LoVo (cell line): Measurements from ENCODE around the gene PLD4.
"Not testable (repeated sequence)": the region's sequence is repeated elsewhere in the genome, so short reads cannot be mapped to it uniquely, and the experiment has no call there.

Experiments
- DNase-seq: peaks from one replicate; pipeline ENCODE4 v3.0.0-alpha.2; 2016; ENCODE audit warnings: low spot score

PLD4 gene

DNA sequence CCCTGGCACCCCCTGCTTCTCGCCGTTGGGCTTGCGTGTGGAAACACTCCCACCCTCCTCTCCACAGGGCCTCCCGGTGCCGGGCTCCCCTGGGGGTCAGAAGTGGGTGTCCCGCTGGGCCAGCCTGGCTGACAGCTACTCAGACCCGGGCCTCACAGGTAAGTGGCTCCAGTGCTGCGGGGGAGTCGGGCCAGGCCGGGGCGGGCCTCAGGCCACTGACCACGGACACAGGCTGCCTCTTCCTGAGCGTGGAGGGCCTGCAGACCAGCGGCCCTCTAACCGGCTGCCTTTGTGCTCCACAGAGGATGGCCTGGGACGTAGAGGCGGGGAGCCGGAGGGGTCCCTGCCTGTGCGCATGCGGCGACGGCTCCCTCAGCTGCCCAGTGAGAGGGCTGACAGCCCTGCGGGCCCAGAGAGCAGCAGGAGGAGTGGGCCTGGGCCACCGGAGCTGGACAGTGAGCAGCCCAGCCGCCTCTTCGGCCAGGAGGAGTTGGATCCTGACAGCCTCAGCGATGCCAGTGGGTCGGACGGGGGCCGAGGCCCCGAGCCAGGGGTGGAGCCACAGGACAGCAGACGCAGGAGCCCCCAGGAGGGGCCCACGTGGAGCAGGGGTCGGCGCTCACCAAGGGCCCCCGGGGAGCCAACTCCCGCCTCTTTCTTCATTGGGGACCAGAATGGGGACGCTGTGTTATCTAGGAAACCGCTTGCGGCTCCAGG lies 38.5 kb upstream of the PLD4 start:
- no peak for DNase-seq

DNA sequence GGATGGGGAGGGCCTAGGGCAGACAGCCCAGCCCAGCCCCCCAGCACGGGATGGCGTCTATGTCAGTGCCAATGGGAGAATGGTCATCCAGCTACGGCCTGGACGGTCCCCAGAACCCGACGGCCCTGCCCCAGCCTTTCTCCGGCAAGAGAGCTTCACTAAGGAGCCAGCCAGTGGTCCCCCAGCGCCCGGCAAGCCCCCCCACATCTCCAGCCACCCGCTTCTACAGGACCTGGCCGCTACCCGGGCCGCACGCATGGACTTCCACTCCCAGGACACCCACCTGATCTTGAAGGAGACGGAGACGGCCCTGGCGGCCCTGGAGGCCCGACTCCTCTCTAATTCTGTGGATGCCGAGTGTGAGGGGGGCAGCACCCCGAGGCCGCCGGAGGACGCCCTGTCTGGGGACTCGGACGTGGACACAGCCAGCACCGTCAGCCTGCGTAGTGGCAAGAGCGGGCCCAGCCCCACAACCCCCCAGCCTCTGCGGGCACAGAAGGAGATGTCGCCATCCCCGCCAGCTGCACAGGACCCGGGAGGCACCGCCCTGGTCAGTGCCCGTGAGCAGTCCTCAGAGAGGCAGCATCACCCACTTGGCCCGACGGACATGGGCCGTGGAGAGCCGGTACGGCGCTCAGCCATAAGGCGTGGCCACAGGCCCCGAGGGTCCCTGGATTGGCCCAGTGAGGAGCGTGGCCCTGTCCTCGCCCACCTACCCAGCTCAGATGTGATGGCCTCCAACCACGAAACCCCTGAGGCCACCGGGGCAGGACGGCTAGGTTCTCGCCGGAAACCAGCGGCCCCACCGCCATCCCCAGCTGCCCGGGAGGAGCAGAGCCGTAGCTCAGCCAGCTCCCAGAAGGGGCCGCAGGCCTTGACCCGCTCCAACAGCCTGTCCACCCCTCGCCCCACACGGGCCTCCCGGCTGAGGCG lies 37.7 kb upstream of the PLD4 start:
- DNase-seq: no peak

DNA sequence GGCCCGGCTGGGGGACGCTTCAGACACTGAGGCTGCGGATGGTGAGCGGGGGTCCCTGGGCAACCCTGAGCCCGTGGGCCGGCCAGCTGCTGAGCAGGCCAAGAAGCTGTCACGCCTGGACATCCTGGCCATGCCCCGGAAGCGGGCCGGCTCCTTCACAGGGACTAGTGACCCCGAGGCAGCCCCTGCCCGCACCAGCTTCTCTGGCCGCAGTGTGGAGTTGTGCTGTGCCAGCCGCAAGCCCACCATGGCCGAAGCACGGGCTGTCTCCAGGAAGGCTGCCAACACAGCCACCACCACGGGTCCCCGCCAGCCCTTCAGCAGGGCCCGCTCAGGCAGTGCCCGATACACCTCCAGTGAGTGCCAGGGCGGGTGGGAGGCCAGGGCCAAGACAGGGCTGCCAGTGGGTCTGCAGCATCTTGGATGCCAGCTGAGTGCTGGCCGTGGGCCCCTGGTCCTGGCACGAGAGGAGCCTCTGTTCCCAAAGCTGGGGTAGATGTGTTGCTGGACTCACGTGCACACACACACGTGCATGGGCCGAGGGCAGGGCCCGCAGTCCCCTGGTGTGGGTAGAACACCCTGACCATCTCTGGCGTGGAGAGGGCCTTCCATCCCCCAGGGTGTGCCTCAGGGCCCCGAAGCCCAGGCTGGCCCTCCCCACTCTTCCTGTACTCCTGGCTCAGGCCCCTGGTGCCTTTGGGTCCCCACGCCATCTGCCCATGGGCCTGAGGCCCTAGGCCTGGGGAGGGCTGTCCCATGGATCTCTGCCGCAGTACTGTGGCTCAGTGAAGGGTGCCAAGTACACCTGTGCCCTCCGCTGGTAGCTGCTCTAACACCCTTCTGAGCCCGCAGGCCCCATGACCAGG lies 36.8 kb upstream of the PLD4 start:
- no peak for DNase-seq

DNA sequence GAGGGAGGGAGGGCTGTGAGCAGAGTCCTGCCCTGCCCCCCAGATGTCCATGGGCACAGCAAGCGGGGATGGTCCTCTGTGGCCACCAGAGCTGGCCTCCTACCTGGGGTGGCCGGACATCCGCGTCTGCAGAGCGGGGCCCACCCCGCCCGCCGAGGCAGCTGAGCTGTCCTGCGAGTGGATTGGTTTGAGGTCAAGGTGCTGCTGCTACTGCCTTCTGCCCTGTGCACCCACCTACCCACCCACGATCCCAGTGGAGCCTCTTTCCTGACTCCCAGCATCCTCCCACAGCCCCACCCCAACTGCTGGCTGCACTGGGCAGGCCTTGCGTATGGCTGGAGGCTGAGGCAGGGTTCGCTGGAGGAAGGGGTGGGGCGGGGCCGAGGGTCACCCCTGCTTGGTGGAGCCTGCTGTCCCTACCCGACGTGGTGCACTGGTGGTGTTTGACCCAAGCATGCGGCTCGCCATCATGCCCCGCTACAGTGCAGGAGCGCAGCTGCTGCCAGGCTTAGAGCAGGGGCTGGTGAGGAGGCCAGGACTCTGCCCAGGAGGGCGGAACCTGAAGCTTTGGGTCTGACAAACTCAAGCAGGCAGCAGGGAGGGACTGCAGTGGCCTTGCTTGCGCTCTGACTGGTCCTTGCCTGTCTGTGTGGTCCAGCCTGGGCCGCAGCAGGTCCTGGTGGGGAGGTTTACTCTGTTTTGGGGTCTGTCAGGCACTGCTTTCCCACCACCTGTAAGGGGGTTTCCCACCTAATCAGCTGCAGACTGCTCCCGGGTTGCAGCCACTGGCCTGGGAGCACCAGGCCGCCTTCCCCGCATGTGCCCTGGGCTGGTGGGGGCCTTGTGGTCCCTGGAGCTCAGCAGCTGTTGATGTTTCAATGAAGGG lies 35.9 kb upstream of the PLD4 start:
- no peak for DNase-seq

DNA sequence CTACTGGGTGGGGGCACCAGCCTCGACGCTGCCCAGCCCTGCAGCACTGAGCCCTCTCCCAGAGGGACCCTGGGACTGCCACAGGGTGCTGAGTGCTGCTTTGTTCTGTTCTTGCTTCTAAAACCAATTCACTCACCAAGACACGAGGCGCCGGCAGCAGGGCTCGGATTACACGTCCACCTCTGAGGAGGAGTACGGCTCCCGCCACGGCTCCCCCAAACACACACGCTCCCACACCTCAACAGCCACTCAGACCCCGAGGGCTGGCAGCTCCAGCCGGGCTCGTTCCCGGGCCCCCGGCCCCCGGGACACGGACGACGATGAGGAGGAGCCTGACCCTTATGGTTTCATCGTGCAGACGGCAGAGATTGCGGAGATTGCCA lies 35.3 kb upstream of the PLD4 start:
- DNase-seq: no peak

DNA sequence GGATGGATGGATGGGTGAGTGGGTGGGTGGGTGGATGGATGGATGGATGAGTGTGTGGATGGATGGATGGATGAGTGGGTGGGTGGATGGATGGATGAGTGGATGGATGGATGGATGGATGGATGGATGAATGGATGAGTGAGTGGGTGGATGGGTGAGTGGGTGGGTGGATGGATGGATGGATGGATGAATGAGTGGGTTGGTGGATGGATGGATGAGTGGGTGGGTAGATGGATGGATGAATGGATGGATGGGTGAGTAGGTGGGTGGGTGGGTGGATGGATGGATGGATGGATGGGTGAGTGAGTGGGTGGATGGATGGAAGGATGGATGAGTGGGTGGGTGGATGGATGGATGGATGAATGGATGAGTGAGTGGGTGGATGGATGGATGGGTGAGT lies 34.4 kb upstream of the PLD4 start:
- DNase-seq: not testable (repeated sequence)

DNA sequence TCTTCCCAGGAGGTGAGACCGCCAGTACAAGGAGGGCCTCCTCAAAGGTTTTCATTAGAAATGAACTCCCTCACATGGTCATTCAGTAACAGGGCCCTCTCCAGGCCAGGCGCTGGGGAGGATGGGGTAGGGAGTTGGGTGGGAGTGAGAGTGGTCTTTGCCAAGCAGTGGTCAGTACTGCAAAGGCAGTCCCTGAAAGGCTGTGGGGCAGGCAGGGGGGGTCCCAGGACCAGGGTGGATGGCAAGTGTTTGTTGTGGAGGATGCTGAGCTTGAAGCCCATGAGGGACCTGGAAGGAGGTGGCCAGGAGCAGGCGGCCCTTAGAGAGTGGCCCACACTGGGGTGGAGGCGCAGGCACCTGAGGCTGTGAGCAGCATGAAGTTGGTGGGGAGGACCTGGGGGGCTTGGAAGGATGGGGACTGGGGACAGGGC lies 33.5 kb upstream of the PLD4 start:
- no peak for DNase-seq

DNA sequence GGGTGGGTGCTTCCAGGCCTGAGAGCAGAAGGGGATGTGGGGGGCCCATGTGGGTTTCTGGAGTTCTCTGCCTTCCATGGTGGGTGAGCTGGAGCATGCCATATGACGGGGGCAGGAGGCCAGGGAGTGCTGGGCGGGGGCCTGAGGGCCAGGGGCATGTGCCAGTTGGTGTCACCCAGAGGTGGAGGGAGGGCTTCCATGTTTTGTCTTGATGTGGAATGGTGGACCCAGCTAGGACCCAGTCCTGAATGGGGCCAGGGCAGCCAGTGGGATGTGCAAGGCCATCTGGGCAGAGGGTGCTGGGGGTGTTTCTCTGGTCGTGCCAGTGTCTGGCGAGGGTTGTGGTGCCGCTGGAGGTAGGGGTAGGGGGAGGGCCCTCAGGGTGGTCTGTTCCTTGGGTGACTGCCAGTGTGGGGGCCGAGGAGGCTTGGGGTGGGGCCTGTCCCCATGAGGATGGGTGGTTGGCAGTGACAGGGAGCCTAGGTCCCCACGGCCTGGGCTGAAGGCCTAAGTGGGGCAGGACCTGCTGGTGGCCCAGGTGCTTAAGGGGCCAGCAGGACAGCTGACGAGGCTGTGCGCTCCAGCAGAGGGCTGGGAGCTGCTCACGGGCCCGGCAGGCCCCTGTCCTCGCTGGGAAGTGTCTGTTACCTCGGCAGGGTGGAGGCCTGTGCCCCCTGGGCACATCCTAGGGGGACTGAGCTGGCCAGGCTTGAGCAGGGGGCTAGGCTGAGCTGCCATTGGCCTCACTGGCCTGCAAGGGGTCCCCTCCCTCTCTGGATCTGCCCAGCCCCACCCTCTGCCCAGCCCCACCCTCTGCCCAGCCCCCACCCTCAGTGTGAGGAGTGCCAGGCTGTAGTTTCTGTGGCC lies 32.8 kb upstream of the PLD4 start:
- no peak for DNase-seq

DNA sequence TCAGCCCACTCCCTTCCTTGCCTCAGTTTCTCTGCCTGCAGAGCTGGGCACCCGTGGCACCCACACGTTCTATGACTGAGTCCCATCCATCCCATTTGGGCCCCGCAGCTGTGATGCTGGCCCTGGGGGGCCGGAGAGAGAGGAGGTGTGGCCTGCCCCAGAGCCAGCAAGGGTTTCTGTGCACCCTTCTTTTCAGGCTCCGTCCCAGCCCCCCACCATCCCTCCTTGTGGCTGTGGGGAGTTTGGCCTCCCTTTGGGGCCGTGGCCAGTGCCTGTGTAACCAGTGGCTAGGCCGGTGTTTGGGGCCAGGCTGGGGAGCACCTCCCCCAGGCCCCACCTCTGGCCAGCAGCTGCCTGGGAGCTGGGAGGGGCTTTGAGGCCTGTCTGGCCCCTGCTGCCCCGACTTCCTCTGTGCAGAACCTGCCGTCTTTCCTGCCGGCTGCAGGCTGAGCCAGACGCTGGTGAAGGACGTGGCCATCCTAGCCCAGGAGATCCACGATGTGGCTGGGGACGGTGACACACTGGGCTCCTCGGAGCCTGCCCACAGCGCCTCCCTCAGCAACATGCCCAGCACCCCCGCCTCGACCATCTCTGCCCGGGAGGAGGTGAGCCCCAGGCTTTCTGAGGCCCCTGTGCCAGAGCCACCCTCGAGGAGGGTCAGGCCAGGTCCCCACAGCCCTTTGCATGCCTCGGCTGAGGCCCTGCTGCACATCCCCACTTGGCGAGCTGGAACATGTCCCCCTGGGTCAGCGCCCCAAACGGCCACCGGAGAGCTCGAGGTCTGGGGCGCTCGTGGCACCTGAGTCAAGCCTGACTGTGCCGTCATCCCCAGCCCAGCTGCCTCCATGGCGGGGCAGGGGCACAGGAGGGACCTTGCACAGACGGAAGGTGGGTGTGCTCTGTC lies 31.9 kb upstream of the PLD4 start:
- no peak for DNase-seq

DNA sequence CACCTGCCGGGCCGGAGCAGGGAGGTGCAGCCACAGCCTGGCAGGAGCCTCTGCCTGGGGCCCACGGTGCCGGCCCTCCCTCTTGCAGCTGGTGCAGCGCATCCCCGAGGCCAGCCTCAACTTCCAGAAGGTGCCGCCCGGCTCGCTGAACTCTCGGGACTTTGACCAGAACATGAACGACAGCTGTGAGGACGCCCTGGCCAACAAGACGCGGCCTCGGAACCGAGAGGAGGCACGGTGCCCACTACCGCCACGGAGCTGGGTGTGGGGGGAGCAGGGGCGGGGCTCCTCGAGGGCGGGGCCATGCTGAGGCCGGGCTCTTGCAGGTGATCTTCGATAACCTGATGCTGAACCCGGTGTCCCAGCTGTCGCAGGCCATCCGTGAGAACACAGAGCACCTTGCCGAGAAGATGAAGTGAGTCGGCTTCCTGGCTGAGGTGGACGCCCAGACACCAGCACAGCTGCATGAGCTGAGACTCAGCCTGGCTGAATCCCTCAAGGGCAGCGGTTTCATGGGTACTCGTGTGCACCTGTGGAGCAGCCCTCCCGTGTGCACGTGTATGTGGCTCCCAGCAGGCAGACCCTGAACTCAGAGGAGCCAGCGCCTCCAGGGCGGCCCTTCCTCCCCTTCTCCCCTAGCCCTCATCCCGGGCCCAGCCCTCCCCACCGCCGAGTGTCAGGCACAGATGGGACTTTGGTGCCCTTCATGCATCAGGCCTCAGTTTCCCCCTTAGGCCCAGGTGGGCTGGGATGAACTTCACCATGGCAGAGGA lies 31.1 kb upstream of the PLD4 start:
- DNase-seq: no peak

DNA sequence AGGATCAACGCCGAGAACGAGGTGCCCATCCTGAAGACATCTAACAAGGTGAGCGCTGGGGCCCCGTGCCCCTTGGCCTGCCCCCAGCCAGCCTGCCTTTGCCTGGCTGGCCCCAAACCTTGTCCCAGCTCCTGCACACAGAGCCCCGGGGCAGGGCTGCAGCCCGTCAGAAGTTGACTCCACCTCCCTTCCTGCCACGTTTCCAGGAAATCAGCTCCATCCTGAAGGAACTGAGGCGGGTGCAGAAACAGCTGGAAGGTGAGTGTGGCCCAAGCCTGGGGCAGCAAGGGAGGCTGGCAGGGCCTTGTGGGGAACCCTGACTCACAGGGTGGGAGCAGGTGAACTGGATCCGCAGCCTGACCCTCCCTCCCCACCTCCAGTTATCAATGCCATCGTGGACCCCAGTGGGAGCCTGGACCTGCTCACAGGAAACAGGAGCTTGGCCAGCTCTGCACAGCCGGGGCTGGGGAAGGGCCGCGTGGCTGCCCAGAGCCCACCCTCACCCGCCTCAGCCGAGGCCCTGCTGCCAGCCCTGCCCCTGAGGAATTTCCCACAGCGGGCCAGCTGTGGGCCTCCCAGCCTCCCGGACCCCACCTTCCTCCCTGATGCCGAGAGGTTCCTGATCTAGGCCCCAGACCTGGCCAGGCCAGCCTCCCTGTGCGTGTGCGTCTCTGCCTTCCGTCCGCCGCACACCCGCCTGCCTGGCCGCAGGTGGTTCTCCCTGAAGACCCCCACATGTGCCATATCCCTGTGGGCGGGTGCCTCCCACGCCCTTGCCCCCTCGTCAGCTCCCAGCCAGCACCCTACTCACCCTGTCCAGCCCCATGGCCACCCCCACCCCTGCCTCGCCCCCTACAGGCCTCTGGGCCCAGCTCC lies 30.1 kb upstream of the PLD4 start:
- no peak for DNase-seq

DNA sequence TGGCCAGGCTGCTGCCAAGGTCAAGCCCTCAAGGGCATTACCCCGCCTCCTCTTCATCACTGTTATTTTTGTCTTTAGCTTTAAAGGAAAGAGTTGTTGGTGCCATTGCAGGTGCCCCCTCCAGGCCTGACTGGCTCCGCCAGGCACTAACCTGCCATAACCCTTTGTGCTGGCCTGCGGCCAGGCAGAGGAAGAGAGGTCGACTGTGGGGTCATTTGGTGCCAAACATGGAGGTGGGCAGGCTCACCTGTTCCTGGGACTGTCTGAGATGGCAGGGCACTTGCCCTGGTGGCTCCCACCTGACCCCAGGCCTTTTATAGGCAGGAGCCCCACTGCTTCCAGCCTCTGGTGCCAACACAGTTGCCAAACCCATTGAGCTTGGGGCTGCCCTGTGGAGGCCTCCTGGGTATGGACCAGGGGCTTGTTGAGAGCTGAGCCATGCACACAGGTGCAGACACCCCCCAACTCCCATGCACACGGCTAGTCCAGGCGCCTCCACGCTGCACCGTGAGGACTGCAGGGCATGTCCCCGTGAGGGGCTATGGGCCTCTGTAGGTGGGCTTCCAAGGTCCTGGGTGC lies 29.4 kb upstream of the PLD4 start:
- no peak for DNase-seq

DNA sequence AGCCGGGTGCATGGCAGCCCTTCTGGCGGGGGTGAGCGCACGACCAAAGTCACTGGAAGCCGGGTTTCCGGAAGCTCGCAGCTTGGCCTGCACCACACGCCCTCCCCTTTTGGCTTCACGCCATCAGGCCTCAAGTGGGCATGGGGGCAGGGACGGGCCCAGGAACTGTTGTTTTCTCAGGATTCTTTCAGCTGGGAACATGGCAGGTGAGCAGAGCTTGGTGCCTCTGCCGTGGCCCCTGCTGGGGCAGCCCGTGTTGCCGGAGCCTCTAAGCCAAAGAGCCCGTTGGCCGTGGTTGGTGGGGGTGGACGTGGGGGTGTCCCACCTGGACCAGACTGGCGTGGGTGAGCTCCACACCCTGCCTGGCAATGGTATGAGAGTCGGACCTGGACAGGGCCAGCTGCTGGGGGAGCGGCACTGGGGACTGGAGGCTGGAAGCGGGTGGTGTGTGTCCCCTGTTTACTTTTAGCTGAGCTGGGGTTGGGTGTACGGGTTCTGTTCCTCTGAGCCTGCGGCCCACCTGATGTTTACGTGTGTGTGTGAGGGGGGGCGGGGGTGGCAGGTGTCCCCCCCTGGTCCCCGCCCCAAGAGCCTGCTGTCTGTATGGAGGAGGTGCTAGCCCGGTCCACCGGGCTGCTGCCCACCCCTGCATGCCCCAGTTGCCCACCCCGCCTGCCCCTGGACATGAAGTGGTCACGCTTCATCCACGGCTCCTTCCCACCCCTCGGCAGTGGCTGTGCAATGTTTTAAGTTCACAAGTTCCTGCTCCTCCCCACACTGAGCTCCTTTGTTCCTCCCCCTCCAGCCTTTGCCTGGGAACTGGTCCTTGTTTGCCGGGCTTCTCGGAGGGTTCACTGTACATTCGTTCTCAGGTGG lies 28.7 kb upstream of the PLD4 start:
- no peak for DNase-seq

DNA sequence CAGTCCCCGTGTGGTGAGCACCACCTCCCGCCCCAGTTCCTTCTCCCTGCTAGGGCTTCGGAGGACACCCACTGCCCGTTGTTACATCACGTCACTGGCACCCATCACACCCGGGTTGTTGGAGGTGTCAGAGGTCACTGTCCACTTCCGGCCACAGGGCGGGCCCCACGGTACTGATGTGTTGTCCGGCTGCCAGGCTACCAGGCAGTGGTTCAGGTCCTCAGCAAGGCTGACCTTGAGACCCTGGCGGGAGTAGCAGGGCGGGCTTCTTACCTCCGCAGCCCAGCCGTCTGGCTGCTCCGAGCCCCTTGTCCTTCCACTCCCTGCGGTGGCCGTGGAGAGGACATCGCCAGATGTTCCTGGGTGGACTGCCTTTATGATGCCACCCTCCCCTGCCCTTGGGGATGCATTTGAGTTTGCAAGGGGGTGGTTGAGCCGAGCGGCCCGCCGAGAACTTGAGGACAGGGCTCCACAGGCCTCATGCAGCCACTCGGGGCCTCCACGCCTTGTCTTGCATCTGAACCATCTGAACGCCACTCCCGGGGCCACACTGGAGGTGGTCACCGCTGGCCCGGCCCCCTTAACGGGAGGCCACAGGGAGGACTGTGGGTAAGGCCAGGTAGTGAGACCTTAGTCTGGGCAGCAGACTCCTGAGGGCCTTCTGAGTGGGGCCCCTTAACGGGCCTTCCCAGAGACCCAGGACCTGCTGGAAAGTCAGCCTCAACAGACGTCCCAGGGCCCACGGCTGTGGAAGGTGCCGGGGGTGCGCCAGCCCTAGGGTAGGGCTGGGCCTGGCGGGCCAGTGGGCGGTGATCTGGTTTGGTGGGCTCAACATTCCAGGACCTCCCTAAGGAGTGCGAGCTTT lies 27.1 kb upstream of the PLD4 start:
- no peak for DNase-seq

DNA sequence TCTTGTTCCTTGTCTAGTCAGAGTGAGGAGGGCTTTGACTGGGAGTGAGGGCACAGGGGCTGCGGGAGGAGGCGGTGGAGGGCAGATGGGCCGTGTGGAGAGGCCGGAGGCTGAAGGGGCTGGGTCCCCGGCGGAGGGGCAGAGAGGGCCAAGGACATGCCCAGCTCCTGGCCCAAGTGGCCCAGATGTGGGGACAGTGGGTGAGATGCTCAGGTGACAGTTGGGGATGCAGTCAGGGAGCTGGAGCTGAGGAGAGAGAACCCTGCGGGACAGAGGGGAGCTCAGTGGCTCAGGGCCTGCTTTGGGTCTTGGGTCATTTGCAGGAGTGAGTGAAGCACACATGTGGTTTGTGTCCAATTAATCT lies 26.5 kb upstream of the PLD4 start:
- no peak for DNase-seq
